ENCODE data around the gene PLSCR3. TPM values are rescaled to one million over a fixed set of nuclear protein-coding genes. Genes with fewer than 3 reads are reported as not detected.

PLSCR3 gene
- total and polyA plus RNA-seq, 5 donors from 2014 or later = 113 to 174 (median 151) TPM

- H3K9me3 ChIP-seq (ENCODE audit: control insufficient read depth in 2 of 2, low read length in 2 of 2) = no peaks in the 10 kb centered on the region
- no peaks in the 10 kb centered on the region for H3K27me3 ChIP-seq (ENCODE audit: control insufficient read depth, insufficient read depth, low read length)
- Mint-ChIP-seq H3K36me3 (peaks cover 17% of the 10 kb centered on the region), H3K4me1 (peaks cover 3 to 42% (median 21%) of the 10 kb centered on the region in 4 donors), H3K27ac (peak overlapping the region; percentile 32 to 80 (median 59)), H3K4me3 (peak overlapping the region; percentile 94 to 98 (median 95)), H3K9me3 (no peaks in the 10 kb centered on the region), H3K27me3 (peaks cover 5% of the 10 kb centered on the region)
- H3K36me3 ChIP-seq (ENCODE audit: control insufficient read depth, insufficient read depth, low read length) = peaks cover 42% of the 10 kb centered on the region
- no peak for ATAC-seq (ENCODE audit: low read depth in 2 of 2)
- peak overlapping the region; percentile 87 for H3K27ac ChIP-seq (ENCODE audit: insufficient read depth, low read length, poor library complexity, severe bottlenecking)
- H3K4me3 ChIP-seq (ENCODE audit: low read depth, low read length) = peak overlapping the region; percentile 76
- H3K4me1 ChIP-seq (ENCODE audit: control insufficient read depth, insufficient read depth, low read length, poor library complexity, severe bottlenecking) = peaks cover 46% of the 10 kb centered on the region
- no peak for DNase-seq
Measured at GRCh38 chr17:7392696-7393612, 1.4 kb downstream of the PLSCR3 start.

GRCh38 chr17:7391307-7391706 is 3.0 kb downstream of the PLSCR3 start:
- peak overlapping the region in 1 of 3 donors; percentile 31 for H3K27ac Mint-ChIP-seq
- no peak for DNase-seq

GRCh38 chr17:7389924-7390910 is 4.1 kb downstream of the PLSCR3 start:
- peaks cover 3 to 49% (median 19%) of the 10 kb centered on the region in 4 donors for H3K4me1 Mint-ChIP-seq
- H3K9me3 Mint-ChIP-seq = no peaks in the 10 kb centered on the region
- H3K36me3 ChIP-seq (ENCODE audit: control insufficient read depth, insufficient read depth, low read length) = peaks cover 44% of the 10 kb centered on the region
- peaks cover 17% of the 10 kb centered on the region for H3K36me3 Mint-ChIP-seq
- DNase-seq = no peak
- H3K27ac Mint-ChIP-seq = no peak overlapping the region
- H3K27me3 Mint-ChIP-seq = peaks cover 5% of the 10 kb centered on the region
- H3K4me1 ChIP-seq (ENCODE audit: control insufficient read depth, insufficient read depth, low read length, poor library complexity, severe bottlenecking) = peaks cover 45% of the 10 kb centered on the region
- no peak overlapping the region for H3K27ac ChIP-seq (ENCODE audit: insufficient read depth, low read length, poor library complexity, severe bottlenecking)
- H3K9me3 ChIP-seq (ENCODE audit: control insufficient read depth in 2 of 2, low read length in 2 of 2) = no peaks in the 10 kb centered on the region
- ATAC-seq (ENCODE audit: low read depth in 2 of 2) = no peak
- no peaks in the 10 kb centered on the region for H3K27me3 ChIP-seq (ENCODE audit: control insufficient read depth, insufficient read depth, low read length)
- no peak overlapping the region for H3K4me3 ChIP-seq (ENCODE audit: low read depth, low read length)
- peak overlapping the region in 2 of 4 donors; percentile 38 to 80 for H3K4me3 Mint-ChIP-seq

More at GRCh38 chr17:7391307-7391706, 3.0 kb downstream of the PLSCR3 start:
- peaks cover 3 to 48% (median 21%) of the 10 kb centered on the region in 4 donors for H3K4me1 Mint-ChIP-seq
- Histone ChIP-seq H3K4me3 (ENCODE audit: low read depth, low read length) (no peak overlapping the region), H3K9me3 (ENCODE audit: control insufficient read depth in 2 of 2, low read length in 2 of 2) (no peaks in the 10 kb centered on the region), H3K4me1 (ENCODE audit: control insufficient read depth, insufficient read depth, low read length, poor library complexity, severe bottlenecking) (peaks cover 46% of the 10 kb centered on the region), H3K27ac (ENCODE audit: insufficient read depth, low read length, poor library complexity, severe bottlenecking) (no peak overlapping the region), H3K27me3 (ENCODE audit: control insufficient read depth, insufficient read depth, low read length) (no peaks in the 10 kb centered on the region), H3K36me3 (ENCODE audit: control insufficient read depth, insufficient read depth, low read length) (peaks cover 44% of the 10 kb centered on the region)
- peaks cover 17% of the 10 kb centered on the region for H3K36me3 Mint-ChIP-seq
- peak overlapping the region; percentile 56 to 92 (median 82) for H3K4me3 Mint-ChIP-seq
- ATAC-seq (ENCODE audit: low read depth in 2 of 2) = no peak
- H3K9me3 Mint-ChIP-seq = no peaks in the 10 kb centered on the region
- H3K27me3 Mint-ChIP-seq = peaks cover 5% of the 10 kb centered on the region

GRCh38 chr17:7388856-7389255 is 5.5 kb downstream of the PLSCR3 start:
- no peaks in the 10 kb centered on the region for H3K27me3 ChIP-seq (ENCODE audit: control insufficient read depth, insufficient read depth, low read length)
- H3K4me3 ChIP-seq (ENCODE audit: low read depth, low read length) = no peak overlapping the region
- Mint-ChIP-seq H3K9me3 (no peaks in the 10 kb centered on the region), H3K36me3 (peaks cover 17% of the 10 kb centered on the region), H3K27me3 (peaks cover 5% of the 10 kb centered on the region), H3K27ac (no peak overlapping the region), H3K4me3 (no peak overlapping the region), H3K4me1 (peaks cover 4 to 49% (median 19%) of the 10 kb centered on the region in 4 donors)
- H3K27ac ChIP-seq (ENCODE audit: insufficient read depth, low read length, poor library complexity, severe bottlenecking) = no peak overlapping the region
- H3K9me3 ChIP-seq (ENCODE audit: control insufficient read depth in 2 of 2, low read length in 2 of 2) = no peaks in the 10 kb centered on the region
- peaks cover 49% of the 10 kb centered on the region for H3K4me1 ChIP-seq (ENCODE audit: control insufficient read depth, insufficient read depth, low read length, poor library complexity, severe bottlenecking)
- peaks cover 44% of the 10 kb centered on the region for H3K36me3 ChIP-seq (ENCODE audit: control insufficient read depth, insufficient read depth, low read length)
- no peak for ATAC-seq (ENCODE audit: low read depth in 2 of 2)
- no peak for DNase-seq

- Mint-ChIP-seq H3K4me1 (peaks cover 2 to 39% (median 9%) of the 10 kb centered on the region in 4 donors), H3K27me3 (peaks cover 18% of the 10 kb centered on the region), H3K27ac (peak overlapping the region; percentile 81 to 91 (median 88)), H3K9me3 (peaks cover 0 to 1% (median 0%) of the 10 kb centered on the region in 7 donors), H3K4me3 (peak overlapping the region; percentile 78 to 88 (median 84)), H3K36me3 (peaks cover 4% of the 10 kb centered on the region)
- no peak for DNase-seq
- no peak for ATAC-seq (ENCODE audit: low read depth in 2 of 2)
- Histone ChIP-seq H3K9me3 (ENCODE audit: control insufficient read depth in 2 of 2, low read length in 2 of 2) (no peaks in the 10 kb centered on the region), H3K36me3 (ENCODE audit: control insufficient read depth, insufficient read depth, low read length) (peaks cover 16% of the 10 kb centered on the region), H3K4me3 (ENCODE audit: low read depth, low read length) (peak overlapping the region; percentile 37), H3K27me3 (ENCODE audit: control insufficient read depth, insufficient read depth, low read length) (peaks cover 14% of the 10 kb centered on the region), H3K4me1 (ENCODE audit: control insufficient read depth, insufficient read depth, low read length, poor library complexity, severe bottlenecking) (peaks cover 20% of the 10 kb centered on the region), H3K27ac (ENCODE audit: insufficient read depth, low read length, poor library complexity, severe bottlenecking) (peak overlapping the region; percentile 85)
Measured at GRCh38 chr17:7384489-7385081, 9.7 kb downstream of the PLSCR3 start.

GRCh38 chr17:7383742-7384488 is 10.4 kb downstream of the PLSCR3 start:
- peaks cover 3 to 5% of the 10 kb centered on the region in 2 experiments for H3K9me3 ChIP-seq (ENCODE audit: control insufficient read depth in 2 of 2, low read length in 2 of 2)
- ATAC-seq (ENCODE audit: low read depth in 2 of 2) = peak; percentile 96 to 98
- Mint-ChIP-seq H3K36me3 (no peaks in the 10 kb centered on the region), H3K4me1 (peaks cover 0 to 35% (median 9%) of the 10 kb centered on the region in 4 donors), H3K4me3 (peak overlapping the region; percentile 78 to 88 (median 84)), H3K9me3 (peaks cover 0 to 3% (median 1%) of the 10 kb centered on the region in 7 donors), H3K27me3 (peaks cover 25% of the 10 kb centered on the region), H3K27ac (peak overlapping the region in 2 of 3 donors; percentile 81 to 88)
- H3K27ac ChIP-seq (ENCODE audit: insufficient read depth, low read length, poor library complexity, severe bottlenecking) = peak overlapping the region; percentile 85
- H3K36me3 ChIP-seq (ENCODE audit: control insufficient read depth, insufficient read depth, low read length) = peaks cover 10% of the 10 kb centered on the region
- H3K27me3 ChIP-seq (ENCODE audit: control insufficient read depth, insufficient read depth, low read length) = peaks cover 18% of the 10 kb centered on the region
- H3K4me3 ChIP-seq (ENCODE audit: low read depth, low read length) = peak overlapping the region; percentile 37
- H3K4me1 ChIP-seq (ENCODE audit: control insufficient read depth, insufficient read depth, low read length, poor library complexity, severe bottlenecking) = peaks cover 19% of the 10 kb centered on the region
- DNase-seq = peak; percentile 78 to 90 (median 86)
